GM18511 (cell line): ENCODE measurements around the gene ZFHX2.

ENCODE experiments used
- ATAC-seq: cut with Tn5 transposase; IDR thresholded peaks from one replicate; pipeline ENCODE4 v1.9.1; 2021; ENCODE audit warnings: mild to moderate bottlenecking, moderate library complexity; ENCODE audit not compliant: unreplicated experiment

Gene ZFHX2

GRCh38 chr14:23481979-23482822 lies 69.4 kb downstream of the ZFHX2 start:
- ATAC-seq, result no peak

- ATAC-seq, result no peak
Measured at GRCh38 chr14:23481362-23481970, 70.1 kb downstream of the ZFHX2 start.

DNA sequence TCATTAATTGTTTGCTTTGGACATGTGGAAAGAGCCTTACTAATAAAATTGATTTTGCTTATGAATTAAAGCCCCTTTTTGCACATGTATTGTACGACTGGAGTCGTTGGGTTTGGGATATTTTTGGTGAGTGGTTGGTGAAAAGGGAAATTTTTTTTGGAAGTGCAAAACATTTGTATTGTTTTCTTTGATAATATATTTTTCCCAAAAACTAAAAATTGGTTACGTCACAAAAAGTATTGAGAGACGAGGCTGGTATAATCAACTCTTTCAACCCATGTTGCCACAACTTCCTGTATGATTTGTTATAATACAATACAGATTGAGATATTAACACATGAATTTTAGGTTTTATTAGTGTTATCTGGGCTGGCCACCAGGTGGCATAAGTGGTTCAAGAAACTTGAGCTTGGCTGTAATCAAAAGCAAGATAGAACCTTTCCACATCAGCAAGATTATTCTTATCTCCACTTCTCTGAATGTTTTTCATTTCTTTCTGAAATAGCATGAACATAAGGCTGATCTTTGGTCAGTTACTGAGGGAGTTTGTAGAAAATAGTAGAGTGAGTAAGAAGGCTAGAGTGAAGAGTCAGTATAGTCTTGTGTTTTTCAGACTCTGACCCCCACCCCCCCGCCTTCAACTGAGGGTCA lies 73.3 kb downstream of the ZFHX2 start:
- no peak for ATAC-seq

GRCh38 chr14:23470947-23471346 lies 80.6 kb downstream of the ZFHX2 start:
- ATAC-seq, result no peak
